OCI-LY7 (cell line): Measurements from ENCODE around the gene NIPBL. TPM values are rescaled to one million over a fixed set of nuclear protein-coding genes. Genes with fewer than 3 reads are reported as not detected.

Experiments used
- BruUV-seq: library from RNA; stranded (reverse); fragments of 400-500 nt; replicated peaks from 2 replicates; lab custom pipeline; 2021; lab: Mats Ljungman, UMichigan
- CTCF ChIA-PET: fragments of 300-600 bp; sonication (Branson Sonifier 250); formaldehyde crosslinking; loops from one replicate; lab custom pipeline; 2022; ENCODE audit warnings: antibody characterized with exemption; ENCODE audit not compliant: unreplicated experiment; lab: Charles Lee
- POLR2A ChIA-PET: fragments of 300-600 bp; sonication (Branson Sonifier 250); formaldehyde crosslinking; loops from one replicate; lab custom pipeline; 2022; ENCODE audit warnings: antibody characterized with exemption; lab: Charles Lee
- DNase-seq: peaks from one replicate; pipeline ENCODE4 v3.0.0-alpha.2; 2015; ENCODE audit warnings: low spot score
- H2AFZ ChIP-seq: fragments of 200-600 bp; sonication (generic), shearing (Covaris generic); 2 replicates; pipeline ENCODE4 v1.6.1; 2014; ENCODE audit warnings: mild to moderate bottlenecking, antibody characterized with exemption, low read length, moderate library complexity
- H3K27ac ChIP-seq: fragments of 200-600 bp; sonication (generic); 2 replicates; pipeline ENCODE4 v1.5.1; 2014; ENCODE audit warnings: mixed run types, low read depth, mild to moderate bottlenecking, moderate library complexity, low read length, inconsistent platforms; ENCODE audit not compliant: poor library complexity, severe bottlenecking
- H3K36me3 ChIP-seq: fragments of 200-600 bp; sonication (generic); 2 replicates; pipeline ENCODE4 v1.6.1; 2014; ENCODE audit warnings: mild to moderate bottlenecking, antibody characterized with exemption, low read length, moderate library complexity, mixed read lengths; ENCODE audit not compliant: insufficient read depth
- H3K4me1 ChIP-seq: fragments of 200-600 bp; sonication (generic); 2 replicates; pipeline ENCODE4 v1.5.1; 2014; ENCODE audit warnings: mild to moderate bottlenecking, low read length; ENCODE audit not compliant: insufficient read depth, poor library complexity, severe bottlenecking
- H3K4me2 ChIP-seq: fragments of 200-600 bp; sonication (generic); 2 replicates; pipeline ENCODE4 v1.6.1; 2014; ENCODE audit warnings: mild to moderate bottlenecking, low read length
- H3K4me3 ChIP-seq: fragments of 200-600 bp; sonication (generic); 2 replicates; pipeline ENCODE4 v1.5.1; 2014; ENCODE audit warnings: mild to moderate bottlenecking, low read depth, low read length; ENCODE audit not compliant: poor library complexity, severe bottlenecking
- H3K79me2 ChIP-seq: fragments of 200-600 bp; sonication (generic); 2 replicates; pipeline ENCODE4 v1.6.1; 2016; ENCODE audit warnings: low read depth, mild to moderate bottlenecking, low read length, moderate library complexity, mixed read lengths; ENCODE audit not compliant: insufficient read depth
- H3K9me2 ChIP-seq: fragments of 200-600 bp; sonication (generic); 2 replicates; pipeline ENCODE4 v1.6.1; 2016; ENCODE audit warnings: mild to moderate bottlenecking, low read length, mixed read lengths; ENCODE audit not compliant: insufficient read depth
- H3K9me3 ChIP-seq: fragments of 200-600 bp; sonication (generic); 2 replicates; pipeline ENCODE4 v1.6.1; 2014; ENCODE audit warnings: mild to moderate bottlenecking, mixed run types, low read length, mixed read lengths
- H4K20me1 ChIP-seq: fragments of 200-600 bp; sonication (generic); 2 replicates; pipeline ENCODE4 v1.6.1; 2014; ENCODE audit warnings: mild to moderate bottlenecking, antibody characterized with exemption, low read length, moderate library complexity, mixed read lengths; ENCODE audit not compliant: insufficient read depth
- CTCF ChIP-seq: fragments of 200-600 bp; sonication (generic); conservative IDR thresholded peaks from 2 replicates; pipeline ENCODE4 v1.5.1; 2014; ENCODE audit warnings: mild to moderate bottlenecking, antibody characterized with exemption, low read length, moderate library complexity, mixed read lengths
- EZH2phosphoT487 ChIP-seq: fragments of 200-600 bp; sonication (generic); IDR thresholded peaks from 2 replicates; pipeline ENCODE4 v1.6.1; 2018; ENCODE audit warnings: low read depth, borderline replicate concordance, mild to moderate bottlenecking, mixed run types, antibody characterized with exemption, low read length, moderate library complexity, mixed read lengths
- intact Hi-C: fragments of 100-400 bp; cut with micrococcal nuclease; formaldehyde crosslinking; loops from one replicate; pipeline ENCODE4 v1.10.0; 2022; ENCODE audit not compliant: unreplicated experiment
- total RNA-seq, 2 experiments: library from RNA; depleted of rRNA in 1 of 2; stranded (reverse); fragments of >200 nt in 1 of 2; shearing (Covaris generic) in 1 of 2; gene quantifications; 2 replicates each; pipeline ENCODE4 v1.2.3, GENCODE V29; 2014 to 2022

The NIPBL gene
- total RNA-seq, 2 experiments from 2014 or later, result 24.9 to 56.1 TPM

GRCh38 chr5:36985387-36985786 lies 108.8 kb downstream of the NIPBL start:
- H3K79me2 ChIP-seq, result peaks cover 24% of the 10 kb centered on the region; the same call in 1 of the 2 replicates

GRCh38 chr5:36988396-36988795 lies 111.8 kb downstream of the NIPBL start:
- DNase-seq, result no peak
- H3K4me3 ChIP-seq, result no peak overlapping the region
- peaks cover 17% of the 10 kb centered on the region; the same call in 1 of the 2 replicates for H3K79me2 ChIP-seq
- no peaks in the 10 kb centered on the region for H3K9me2 ChIP-seq
- H3K27ac ChIP-seq, result no peak overlapping the region
- H2AFZ ChIP-seq, result no peak overlapping the region
- peaks cover 20% of the 10 kb centered on the region for H3K36me3 ChIP-seq
- no peaks in the 10 kb centered on the region for H3K4me1 ChIP-seq
- 0 out of 2 replicates have a peak, but pooled peaks cover 8% of the 10 kb centered on the region for H4K20me1 ChIP-seq
- no TSS peak for BruUV-seq
- ChIA-PET CTCF (no interaction called here), POLR2A (interaction anchor here (0.6 to 2.7 kb wide), 5 partner anchors 9 to 259 kb away, joined by 3 to 9 read pairs (median 4); no protein-coding TSS in a partner anchor)
- TF ChIP-seq EZH2phosphoT487 (no peak), CTCF (no peak)
- no peaks in the 10 kb centered on the region for H3K9me3 ChIP-seq
- intact Hi-C loops, result no loop called here
- H3K4me2 ChIP-seq, result no peak overlapping the region

More at GRCh38 chr5:36985387-36985786, 108.8 kb downstream of the NIPBL start:
- H3K9me3 ChIP-seq, result no peaks in the 10 kb centered on the region
- H3K4me3 ChIP-seq, result no peak overlapping the region
- no peaks in the 10 kb centered on the region for H3K4me1 ChIP-seq
- TSS peak; percentile 63 for BruUV-seq
- H4K20me1 ChIP-seq, result 0 out of 2 replicates have a peak, but pooled peaks cover 4% of the 10 kb centered on the region
- no peaks in the 10 kb centered on the region for H3K9me2 ChIP-seq
- intact Hi-C loops, result no loop called here
- no peak for TF ChIP-seq CTCF
- no peak for TF ChIP-seq EZH2phosphoT487
- H3K36me3 ChIP-seq, result peaks cover 17% of the 10 kb centered on the region
- POLR2A ChIA-PET, result interaction anchor here (0.9 kb wide), 1 partner anchor 18 kb away, joined by 3 read pairs; no protein-coding TSS in a partner anchor
- no peak for DNase-seq
- CTCF ChIA-PET, result no interaction called here
- no peak overlapping the region for H2AFZ ChIP-seq
- H3K27ac ChIP-seq, result no peak overlapping the region
- no peak overlapping the region for H3K4me2 ChIP-seq

- CTCF ChIA-PET, result no interaction called here
- Histone ChIP-seq H4K20me1 (0 out of 2 replicates have a peak, but pooled peaks cover 4% of the 10 kb centered on the region), H3K9me2 (no peaks in the 10 kb centered on the region), H3K4me2 (no peak overlapping the region), H3K9me3 (no peaks in the 10 kb centered on the region), H3K4me3 (no peak overlapping the region), H3K4me1 (no peaks in the 10 kb centered on the region), H3K27ac (no peak overlapping the region), H2AFZ (no peak overlapping the region), H3K36me3 (peaks cover 39% of the 10 kb centered on the region), H3K79me2 (peaks cover 1% of the 10 kb centered on the region; the same call in 1 of the 2 replicates)
- no TSS peak for BruUV-seq
- intact Hi-C loops, result no loop called here
- TF ChIP-seq CTCF (no peak), EZH2phosphoT487 (no peak)
- POLR2A ChIA-PET, result interaction anchor here (1.1 to 2.0 kb wide), 2 partner anchors 9 to 19 kb away, joined by 3 to 9 read pairs; no protein-coding TSS in a partner anchor
- no peak for DNase-seq
These were observed 122.0 kb downstream of the NIPBL start for GRCh38 chr5:36998578-36998977.
